CD14-positive monocyte (primary cell): ENCODE results near the gene UACA. TPM values are rescaled to one million over a fixed set of nuclear protein-coding genes. Genes with fewer than 3 reads are reported as not detected.

Experiments used
- DNase-seq, 3 donors: peaks; one replicate each; pipeline ENCODE4 v3.0.0-alpha.2; 2011 to 2022
- H2AFZ ChIP-seq: 2 replicates; pipeline ENCODE4 v1.6.0; 2012; ENCODE audit warnings: mild to moderate bottlenecking, low read depth, low read length, inconsistent platforms; ENCODE audit not compliant: insufficient read depth, poor library complexity, severe bottlenecking
- H3K27ac ChIP-seq, 2 donors: 1 replicate in 1 of 2; 2 replicates in 1 of 2; pipeline ENCODE4 v1.5.1; 2012 to 2013; ENCODE audit warnings: low read length in 2 of 2, control low read depth in 1 of 2, inconsistent platforms in 1 of 2, low read depth in 1 of 2, mild to moderate bottlenecking in 1 of 2
- H3K27me3 ChIP-seq, 2 donors: one replicate each; pipeline versions ENCODE4 v1.6.0 to v1.6.1; 2011 to 2013; ENCODE audit warnings: low read length in 2 of 2; ENCODE audit not compliant: control insufficient read depth in 2 of 2, insufficient read depth in 2 of 2
- H3K36me3 ChIP-seq, 2 donors: replicated peaks in 1 of 2; 1 replicate in 1 of 2; 2 replicates in 1 of 2; pipeline versions ENCODE4 v1.5.1 to v1.6.1; 2012 to 2013; ENCODE audit warnings: low read length in 2 of 2, control low read depth in 1 of 2, inconsistent platforms in 1 of 2, mild to moderate bottlenecking in 1 of 2; ENCODE audit not compliant: insufficient read depth in 2 of 2, control insufficient read depth in 1 of 2
- H3K4me1 ChIP-seq, 2 donors: 1 replicate in 1 of 2; 2 replicates in 1 of 2; pipeline versions ENCODE4 v1.5.1 to v1.6.1; 2012 to 2013; ENCODE audit warnings: low read length in 2 of 2, control low read depth in 1 of 2, inconsistent platforms in 1 of 2, mild to moderate bottlenecking in 1 of 2, moderate library complexity in 1 of 2; ENCODE audit not compliant: insufficient read depth in 2 of 2, control insufficient read depth in 1 of 2
- H3K4me2 ChIP-seq: replicated peaks from 2 replicates; pipeline ENCODE3; 2012; ENCODE audit warnings: low read length, moderate library complexity, mild to moderate bottlenecking; ENCODE audit not compliant: poor library complexity, severe bottlenecking; ENCODE audit errors: extremely low read depth
- H3K4me3 ChIP-seq, 3 experiments: fragments of 200-600 bp in 1 of 3; sonication (generic) in 1 of 3; replicated peaks in 1 of 3; 1 replicate in 2 of 3; 2 replicates in 1 of 3; pipeline ENCODE4 v1.5.1; 2011 to 2013; ENCODE audit warnings: low read length in 3 of 3, mild to moderate bottlenecking in 3 of 3, control low read depth in 2 of 3, low read depth in 2 of 3, inconsistent platforms in 1 of 3, moderate library complexity in 1 of 3
- H3K79me2 ChIP-seq: 2 replicates; pipeline ENCODE4 v1.6.0; 2012; ENCODE audit warnings: mild to moderate bottlenecking, control low read depth, inconsistent platforms, low read length, moderate library complexity; ENCODE audit not compliant: insufficient read depth
- H3K9ac ChIP-seq: 2 replicates; pipeline ENCODE4 v1.6.0; 2017; ENCODE audit warnings: low read length, mild to moderate bottlenecking; ENCODE audit not compliant: insufficient read depth, poor library complexity, severe bottlenecking
- H3K9me3 ChIP-seq, 2 donors: replicated peaks in 1 of 2; 1 replicate in 1 of 2; 2 replicates in 1 of 2; pipeline versions ENCODE4 v1.5.1 to v1.6.1; 2012 to 2013; ENCODE audit warnings: low read length in 2 of 2, control low read depth in 1 of 2; ENCODE audit not compliant: control insufficient read depth in 1 of 2, insufficient read depth in 1 of 2
- H4K20me1 ChIP-seq: 2 replicates; pipeline ENCODE4 v1.6.0; 2012; ENCODE audit warnings: mild to moderate bottlenecking, low read length, control low read depth, moderate library complexity; ENCODE audit not compliant: insufficient read depth
- H3K27ac Mint-ChIP-seq, 7 donors: one replicate each; pipeline ENCODE4 v1.8.0; 2020; ENCODE audit warnings: mild to moderate bottlenecking in 7 of 7, mixed read lengths in 7 of 7, moderate library complexity in 6 of 7, inconsistent platforms in 2 of 7
- H3K27me3 Mint-ChIP-seq, 3 donors: one replicate each; pipeline ENCODE4 v1.8.0; 2021 to 2022; ENCODE audit warnings: low read depth in 3 of 3, mild to moderate bottlenecking in 3 of 3, mixed read lengths in 3 of 3, moderate library complexity in 3 of 3, inconsistent platforms in 1 of 3
- H3K36me3 Mint-ChIP-seq, 2 donors: one replicate each; pipeline ENCODE4 v1.8.0; 2020; ENCODE audit warnings: mixed read lengths in 2 of 2, inconsistent platforms in 1 of 2, mild to moderate bottlenecking in 1 of 2
- H3K4me1 Mint-ChIP-seq: one replicate; pipeline ENCODE4 v1.8.0; 2020; ENCODE audit warnings: mild to moderate bottlenecking, mixed read lengths
- H3K4me3 Mint-ChIP-seq, 2 donors: one replicate each; pipeline ENCODE4 v1.8.0; 2020; ENCODE audit warnings: mild to moderate bottlenecking in 2 of 2, mixed read lengths in 2 of 2, moderate library complexity in 1 of 2
- H3K9me3 Mint-ChIP-seq, 7 donors: one replicate each; pipeline ENCODE4 v1.8.0; 2020 to 2022; ENCODE audit warnings: mixed read lengths in 7 of 7, mild to moderate bottlenecking in 6 of 7, moderate library complexity in 6 of 7, inconsistent platforms in 2 of 7
- CTCF ChIP-seq: fragments of 200-600 bp; IDR thresholded peaks from one replicate; pipeline ENCODE4 v1.8.0; 2022; ENCODE audit warnings: antibody characterized with exemption, mild to moderate bottlenecking
- whole genome bisulfite sequencing: methylation state at CpG from one replicate; pipeline ENCODE4 v1.1.5; 2013; ENCODE audit warnings: missing lambda C conversion rate; ENCODE audit not compliant: insufficient coverage; 5-methylcytosine and 5-hydroxymethylcytosine counted together
- intact Hi-C, 2 donors: fragments of 100-400 bp; cut with micrococcal nuclease; formaldehyde crosslinking; loops; one replicate each; pipeline versions ENCODE4 v1.15.0 to v1.15.1; 2023
- polyA plus RNA-seq, 3 donors: library from polyadenylated mRNA; depleted of rRNA in 1 of 3; unstranded in 2 of 3; stranded (reverse) in 1 of 3; fragments of 300-500 nt in 2 of 3; fragments of >200 nt in 1 of 3; fragmentation: Illumina TruSeq in 2 of 3; gene quantifications; 1 replicate in 2 of 3; 2 replicates in 1 of 3; pipeline ENCODE4 v1.2.3, GENCODE V29; 2012 to 2021

Gene UACA
- polyA plus RNA-seq, 3 donors, result 1.7 to 3.1 (median 2.4) TPM

- no peak for DNase-seq
- intact Hi-C loops, result no loop called here
- TF ChIP-seq CTCF, result no peak
- no peaks in the 10 kb centered on the region for H3K79me2 ChIP-seq
- H3K4me2 ChIP-seq, result no peak overlapping the region
- H3K27me3 ChIP-seq, result peaks cover 0 to 8% of the 10 kb centered on the region in 2 donors
- H3K9me3 ChIP-seq, result no peaks in the 10 kb centered on the region
- Mint-ChIP-seq H3K9me3 (peaks cover 0 to 2% (median 0%) of the 10 kb centered on the region in 7 donors), H3K27me3 (peaks cover 14 to 22% (median 19%) of the 10 kb centered on the region in 3 donors), H3K36me3 (no peaks in the 10 kb centered on the region), H3K27ac (no peak overlapping the region), H3K4me3 (no peak overlapping the region), H3K4me1 (peaks cover 2% of the 10 kb centered on the region)
- peaks cover 3 to 4% of the 10 kb centered on the region in 2 donors for H3K4me1 ChIP-seq
- no peak overlapping the region for H3K4me3 ChIP-seq
- no peaks in the 10 kb centered on the region for H4K20me1 ChIP-seq
- H3K36me3 ChIP-seq, result no peaks in the 10 kb centered on the region
- no CpG with 5 or more reads among the region's 3 CpGs for WGBS
- no peak overlapping the region for H3K27ac ChIP-seq
- H2AFZ ChIP-seq, result no peak overlapping the region
- no peak overlapping the region for H3K9ac ChIP-seq
These were observed 19.7 kb upstream of the UACA start for GRCh38 chr15:70783041-70783440.

GRCh38 chr15:70781236-70781635 lies 17.9 kb upstream of the UACA start:
- Mint-ChIP-seq H3K9me3 (peaks cover 0 to 7% (median 2%) of the 10 kb centered on the region in 7 donors), H3K36me3 (no peaks in the 10 kb centered on the region), H3K4me3 (no peak overlapping the region), H3K27me3 (peaks cover 14 to 21% (median 17%) of the 10 kb centered on the region in 3 donors), H3K27ac (no peak overlapping the region), H3K4me1 (peaks cover 13% of the 10 kb centered on the region)
- no peak overlapping the region for H3K9ac ChIP-seq
- no peak for TF ChIP-seq CTCF
- no peak for DNase-seq
- intact Hi-C loops, result no loop called here
- no peak overlapping the region for H3K4me2 ChIP-seq
- 94% methylated on average over 5 of the region's 5 CpGs for WGBS
- peaks cover 12 to 15% of the 10 kb centered on the region in 2 donors for H3K4me1 ChIP-seq
- no peak overlapping the region for H2AFZ ChIP-seq
- H3K27ac ChIP-seq, result no peak overlapping the region
- H3K9me3 ChIP-seq, result no peaks in the 10 kb centered on the region
- no peaks in the 10 kb centered on the region for H3K79me2 ChIP-seq
- no peaks in the 10 kb centered on the region for H4K20me1 ChIP-seq
- no peak overlapping the region for H3K4me3 ChIP-seq
- peaks cover 0 to 8% of the 10 kb centered on the region in 2 donors for H3K27me3 ChIP-seq
- no peaks in the 10 kb centered on the region for H3K36me3 ChIP-seq
